Activated CD4-positive, CD25-positive, alpha-beta regulatory T cell treated with anti-CD3 and anti-CD28 coated beads, Interleukin-2, amount 50 U/mL, for 72 hours (primary cell): ENCODE measurements around the gene C1S.
"Not testable (repeated sequence)": the region's sequence is repeated elsewhere in the genome, so short reads cannot be mapped to it uniquely, and the experiment has no call there.

Source experiments
- DNase-seq: peaks from one replicate; pipeline ENCODE4 v3.0.0; 2021

C1S gene

DNA sequence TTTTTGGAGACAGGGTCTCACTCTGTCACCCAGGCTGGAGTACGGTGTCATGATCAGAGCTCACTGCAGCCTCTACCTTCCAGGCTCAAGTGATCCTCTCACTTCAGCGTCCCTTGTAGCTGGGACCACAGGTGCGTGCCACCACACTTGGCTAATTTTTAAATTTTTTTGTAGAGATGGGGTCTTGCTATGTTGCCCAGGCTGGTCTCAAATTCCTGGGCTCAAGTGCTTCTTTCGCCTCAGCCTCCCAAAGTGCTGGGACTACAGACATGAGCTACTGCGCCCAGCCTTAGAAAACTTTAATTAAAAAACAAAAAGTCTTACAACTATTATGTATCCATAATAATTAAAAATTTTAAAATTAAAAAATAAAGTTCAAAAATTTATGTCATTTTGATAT is 46.7 kb downstream of the C1S start:
- DNase-seq: not testable (repeated sequence)

DNA sequence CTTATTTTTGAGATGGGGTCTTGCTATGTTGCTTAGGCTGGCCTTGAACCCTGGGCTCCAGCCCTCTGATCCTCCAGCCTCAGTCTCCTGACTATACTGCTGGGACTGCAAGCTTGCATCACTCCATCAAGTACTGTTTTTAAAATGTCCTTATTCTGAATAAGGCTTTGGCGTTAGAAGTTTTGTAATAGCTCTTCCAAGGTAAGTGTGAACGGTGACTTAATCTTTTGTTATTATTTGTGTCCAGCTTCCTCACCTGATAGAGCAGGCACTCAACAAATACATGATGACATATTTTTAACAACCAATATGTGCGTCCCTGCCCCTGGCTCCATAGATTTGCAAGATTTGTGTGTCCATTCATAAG is 47.1 kb downstream of the C1S start:
- no peak for DNase-seq

DNA sequence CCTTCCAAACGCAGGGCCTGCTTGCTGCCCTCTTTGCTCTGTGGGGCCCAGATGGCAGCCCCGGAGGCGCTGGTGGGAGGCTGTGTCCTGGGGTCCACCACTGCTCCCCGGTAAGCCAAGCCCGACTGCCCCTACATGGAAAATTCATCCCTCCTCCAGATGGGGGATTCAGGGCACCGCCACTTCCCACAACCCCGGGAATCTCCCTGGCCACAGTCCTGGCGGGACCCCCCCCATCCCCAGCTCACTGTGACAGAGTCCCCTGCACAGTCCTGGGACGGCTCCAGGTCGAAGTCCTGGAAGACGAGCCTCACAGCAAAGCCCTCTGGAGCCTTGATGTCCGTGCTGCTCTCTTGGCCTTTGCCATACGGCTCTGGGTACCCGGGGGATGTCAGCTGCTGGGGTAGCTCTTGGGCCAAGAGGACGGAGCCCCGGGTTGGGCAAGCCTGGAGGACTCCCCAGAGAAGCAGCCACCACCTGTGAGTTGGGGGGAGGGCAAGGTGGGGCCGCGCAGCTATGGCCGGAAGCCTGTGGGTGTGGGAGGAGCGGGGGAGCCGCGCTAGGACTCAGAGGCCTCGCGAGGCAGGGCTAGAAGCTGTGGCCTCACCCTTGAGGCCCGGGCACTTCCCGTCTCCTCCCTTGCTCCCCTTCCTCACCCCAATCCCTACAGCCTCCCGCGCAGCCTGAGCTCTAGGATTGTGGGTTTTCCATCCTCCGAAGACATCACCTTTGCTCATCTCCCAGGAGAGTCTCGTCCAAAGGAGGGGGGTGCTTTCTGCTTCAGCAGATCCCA is 47.7 kb downstream of the C1S start:
- peak; percentile 78 for DNase-seq

DNA sequence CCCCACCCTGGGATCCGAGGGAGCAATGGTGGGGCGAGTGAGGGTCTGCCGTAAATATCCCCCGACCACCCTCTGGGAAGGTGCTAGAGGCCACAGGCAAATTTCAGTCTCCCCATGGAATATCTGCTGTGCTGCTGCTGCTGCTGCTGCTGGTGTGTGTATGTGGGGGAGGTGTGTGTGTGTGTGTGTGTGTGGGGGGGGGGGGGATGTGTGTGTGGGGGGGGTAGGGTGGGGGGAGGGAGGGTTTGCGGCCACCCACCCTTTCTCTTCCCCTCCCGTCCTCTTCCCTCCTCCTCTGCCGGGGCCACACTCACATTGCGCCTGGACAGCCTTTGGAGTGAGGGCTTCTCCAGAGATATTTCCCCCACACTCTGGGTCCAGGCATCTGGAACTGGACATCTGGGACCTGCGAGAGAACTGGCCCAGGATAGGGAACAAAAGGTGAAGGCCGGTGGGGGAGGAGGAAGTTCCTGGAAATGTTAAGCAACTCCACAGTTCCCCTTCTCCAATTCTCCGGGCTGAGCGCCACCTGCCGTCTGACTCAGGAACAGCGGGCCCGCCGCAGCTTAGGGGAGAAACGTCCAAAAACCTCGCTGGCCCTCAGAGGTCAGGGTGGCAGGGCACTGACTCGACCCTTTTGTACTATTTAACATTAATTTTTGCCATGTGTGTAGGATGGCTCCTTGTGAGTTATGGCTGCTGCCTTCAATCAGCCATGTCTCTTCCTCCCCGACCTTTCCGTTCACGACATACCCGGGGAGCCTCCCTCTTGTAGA is 48.5 kb downstream of the C1S start, which contains the start of gene C1RL:
Gene C1RL (minus strand): TSS at position 419 of the 776 bp plus-strand sequence. CDS start 34 bp downstream, at position 385.
- peak; percentile 92 for DNase-seq

DNA sequence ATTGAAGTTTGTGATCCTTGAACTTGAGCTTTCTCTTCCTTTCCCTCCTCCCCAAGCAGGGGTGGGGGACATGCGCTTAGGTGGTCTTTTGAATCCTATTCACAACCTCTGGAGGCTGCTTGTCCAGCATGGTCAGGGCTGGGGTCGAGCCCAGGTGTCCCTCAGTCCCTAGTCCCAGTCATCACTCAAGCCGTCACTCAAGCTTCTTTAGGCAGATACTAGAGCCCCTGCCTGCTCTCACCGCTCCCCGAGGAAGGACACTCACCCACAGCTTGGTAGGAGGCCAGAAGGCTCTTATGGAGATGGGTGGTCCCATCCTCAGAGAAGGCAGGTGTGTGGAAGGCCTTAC is 49.0 kb downstream of the C1S start:
- no peak for DNase-seq

DNA sequence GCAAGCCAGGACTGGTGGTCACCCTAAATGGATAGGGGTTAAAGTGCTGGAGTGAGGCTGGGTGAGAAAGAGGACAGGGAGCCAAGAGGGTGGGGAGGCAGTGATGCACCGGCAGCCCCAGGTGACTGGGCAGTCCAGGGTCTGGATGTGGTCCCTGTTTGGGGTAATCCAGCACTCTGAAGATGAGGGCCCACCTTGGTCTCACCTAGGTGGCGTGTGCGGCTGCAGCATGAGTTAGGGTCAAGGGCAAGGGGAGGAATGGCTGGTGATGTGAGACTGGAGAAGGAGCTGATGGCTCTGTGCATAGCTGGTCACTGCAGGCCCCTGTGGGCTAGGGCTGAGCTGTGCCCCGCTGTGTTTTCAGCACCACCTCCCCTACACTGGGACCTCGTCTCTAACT is 50.1 kb downstream of the C1S start:
- no peak for DNase-seq

DNA sequence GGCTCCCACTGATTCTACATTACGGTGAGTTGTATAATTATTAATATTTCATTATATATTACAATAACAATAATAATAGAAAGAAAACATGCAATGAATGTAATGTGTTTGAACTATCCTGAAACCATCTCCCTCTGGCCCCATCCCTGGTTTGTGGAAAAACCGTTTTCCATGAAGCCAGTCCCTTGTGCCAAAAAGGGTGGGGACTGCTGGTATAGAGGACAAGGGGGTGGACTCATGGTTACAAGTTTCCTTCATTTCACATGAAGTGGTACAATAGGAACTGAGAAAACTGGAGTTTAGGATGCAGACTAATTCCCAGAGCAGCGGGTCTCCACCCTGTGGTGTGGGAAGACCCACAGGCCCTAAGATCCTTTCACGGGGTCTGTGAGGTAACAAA is 51.5 kb downstream of the C1S start:
- DNase-seq: no peak

DNA sequence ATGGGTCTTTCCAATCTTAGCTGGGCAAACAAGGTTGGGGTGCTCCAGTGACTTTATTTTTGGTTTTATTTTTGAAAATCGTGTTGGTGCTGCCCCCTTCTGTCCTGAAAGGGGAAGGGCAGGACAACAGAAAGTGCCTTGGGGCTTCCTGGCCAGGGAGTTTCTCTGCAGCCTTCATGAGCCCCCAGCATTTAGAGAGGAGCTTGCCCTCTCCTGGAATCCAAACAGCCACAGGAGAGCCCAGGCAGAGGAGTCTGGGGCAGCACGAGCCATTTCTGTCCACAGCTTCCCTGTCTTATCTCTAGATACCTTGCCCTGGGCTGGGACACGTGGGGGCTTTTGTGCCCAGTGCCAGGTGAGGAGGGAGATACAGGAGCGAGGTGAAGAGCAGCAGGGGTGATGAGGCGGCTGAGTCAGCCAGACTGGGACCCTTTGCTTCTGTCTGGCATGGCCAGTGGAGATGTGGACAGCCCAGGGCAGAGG is 52.9 kb downstream of the C1S start:
- peak; percentile 41 for DNase-seq

DNA sequence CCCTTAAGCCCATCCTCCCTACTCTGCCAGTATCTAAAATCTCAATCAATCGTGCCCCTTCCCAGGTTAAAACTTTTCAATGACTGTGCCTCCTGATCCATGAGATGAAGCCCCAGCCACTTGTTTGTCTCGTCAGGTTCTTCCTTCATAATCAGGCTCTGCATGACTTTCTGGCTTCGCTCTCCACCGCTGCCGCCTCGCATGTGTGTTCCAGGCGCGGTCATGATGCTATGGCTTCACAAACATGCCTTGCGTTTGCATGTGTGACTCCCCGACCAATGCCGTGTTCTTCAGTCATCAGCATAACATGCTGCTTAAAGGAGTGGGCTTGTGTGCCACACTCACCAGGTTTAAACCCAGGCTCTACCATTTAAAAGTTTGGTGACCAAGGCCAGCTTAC is 53.5 kb downstream of the C1S start:
- DNase-seq: no peak

DNA sequence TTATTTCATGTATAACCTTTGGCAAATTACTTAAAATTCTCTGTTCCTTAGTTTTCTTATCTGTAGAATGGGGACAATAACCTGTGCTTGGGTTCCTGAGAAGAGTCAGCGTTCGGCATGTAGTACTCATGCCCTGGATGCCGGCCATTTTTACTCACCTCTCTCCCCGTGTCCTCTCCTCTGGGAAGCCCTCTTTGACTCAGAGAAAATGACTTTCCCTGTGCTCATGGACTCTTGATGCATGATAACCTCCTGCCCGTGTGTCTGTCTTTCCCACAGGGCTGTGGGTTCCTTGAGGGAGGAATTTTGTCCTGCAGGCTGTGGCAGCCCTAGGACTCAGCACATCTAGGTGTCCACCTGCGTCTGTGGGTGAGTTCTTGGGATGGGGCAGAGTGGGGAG is 54.3 kb downstream of the C1S start:
- no peak for DNase-seq

DNA sequence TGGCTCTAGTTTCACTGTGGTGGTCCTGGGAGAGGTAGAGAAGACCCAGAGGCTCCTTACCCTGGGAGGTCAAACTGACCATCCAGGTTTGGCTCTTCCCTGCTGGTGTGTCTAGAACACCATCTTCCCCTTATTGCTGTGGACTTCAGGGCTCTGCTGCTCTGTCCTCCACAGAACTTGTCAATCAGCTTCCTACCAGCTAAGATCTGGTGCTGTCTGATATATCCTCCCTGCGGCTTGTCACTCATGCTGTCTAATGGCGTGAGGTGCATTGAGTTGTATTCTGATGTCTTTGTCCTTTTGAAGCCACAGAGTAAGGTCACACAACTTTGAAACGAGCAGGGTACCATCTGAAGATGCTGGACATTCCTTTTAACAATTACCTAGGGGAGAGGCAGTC is 55.7 kb downstream of the C1S start:
- DNase-seq: no peak

DNA sequence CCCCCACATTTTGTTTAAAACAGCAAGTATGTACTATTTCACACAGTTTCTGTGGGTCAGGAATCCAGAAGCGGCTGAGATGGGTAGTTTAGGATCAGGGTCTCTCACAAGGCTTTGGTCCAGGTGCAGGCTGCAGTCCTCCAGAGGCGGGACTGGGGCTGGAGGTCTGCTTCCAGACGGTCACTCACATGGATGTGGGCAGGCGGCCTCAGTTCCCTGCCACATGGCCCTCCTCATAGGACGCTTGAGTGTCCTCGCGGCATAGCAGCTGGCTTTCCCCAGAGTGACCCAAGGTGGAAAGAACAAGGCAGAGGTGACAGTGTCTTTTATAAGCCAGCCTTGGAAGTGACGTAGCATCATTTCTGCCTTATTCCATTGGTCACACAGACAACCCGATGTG is 56.4 kb downstream of the C1S start:
- no peak for DNase-seq

DNA sequence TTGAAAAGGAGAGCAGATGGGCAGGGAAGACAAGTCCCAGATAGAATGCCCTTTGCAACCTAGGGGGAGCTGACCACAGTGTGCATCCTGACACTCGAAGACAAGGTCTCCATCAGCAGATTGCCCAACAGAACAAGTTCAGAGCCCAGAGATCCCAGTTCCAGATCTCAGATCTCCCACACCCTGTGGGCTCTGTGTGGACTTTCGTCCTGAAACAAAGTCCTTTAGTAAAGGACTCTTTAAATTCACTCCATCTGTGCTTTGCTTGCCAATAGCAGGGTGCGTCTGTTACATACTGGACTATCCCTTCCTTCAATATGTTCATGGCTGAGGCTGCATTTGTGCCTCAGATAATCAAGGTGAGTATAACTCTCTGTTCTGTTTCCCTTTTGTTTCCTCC is 57.2 kb downstream of the C1S start:
- DNase-seq: no peak

DNA sequence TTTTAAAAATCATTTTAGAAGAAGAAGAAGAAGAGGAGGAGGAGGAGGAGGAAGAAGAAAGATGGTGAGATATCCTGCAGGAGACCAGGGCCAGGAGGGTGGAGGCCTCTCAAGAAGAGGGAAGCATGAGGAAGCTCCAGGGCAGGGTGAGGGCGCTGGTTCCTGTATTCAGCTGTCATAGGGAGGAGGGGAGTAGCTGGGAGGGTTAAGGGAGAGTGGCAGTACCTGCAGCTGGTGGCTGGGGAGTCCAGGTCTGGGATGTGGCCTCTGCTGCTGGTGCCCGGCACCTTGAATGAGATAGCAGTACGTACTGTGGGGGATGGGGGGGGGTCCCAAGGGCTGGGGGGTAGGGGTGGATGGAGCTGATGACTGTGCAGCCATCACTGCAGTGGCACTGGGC is 58.4 kb downstream of the C1S start:
- DNase-seq: no peak

DNA sequence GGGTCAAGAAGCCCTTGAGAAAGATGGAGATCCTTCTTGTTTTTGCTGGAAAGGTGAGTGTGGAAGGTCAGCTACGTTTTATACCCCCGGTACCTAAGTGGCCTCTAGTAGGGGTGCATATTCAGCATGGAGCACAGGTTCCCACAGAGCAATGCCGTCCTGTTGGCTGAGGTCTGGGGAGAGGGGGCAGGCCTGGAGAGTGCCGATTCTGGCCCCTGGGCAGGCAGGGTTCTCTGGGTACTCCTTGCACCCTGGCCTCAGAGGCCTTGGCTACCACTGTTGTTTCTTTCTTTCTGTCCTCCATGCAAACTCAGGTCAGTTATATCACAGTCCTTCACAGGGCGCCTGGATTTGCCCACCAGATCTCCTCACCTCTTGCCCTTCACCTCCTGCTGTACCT is 59.6 kb downstream of the C1S start:
- DNase-seq: no peak
